Gastrocnemius medialis (tissue), 4 donors: ENCODE results near the gene EIF3D. TPM values are rescaled to one million over a fixed set of nuclear protein-coding genes. Genes with fewer than 3 reads are reported as not detected.

Source experiments
- ATAC-seq, 2 donors: fragments of 150-250 bp; one replicate each; pipeline ENCODE4 v1.9.1; 2016
- DNase-seq, 2 donors: peaks; one replicate each; pipeline ENCODE4 v3.0.0-alpha.2; 2019
- H3K27ac ChIP-seq, 4 donors: fragments of 200-600 bp; sonication (generic); 1 replicate in 1 of 4; 2 replicates in 3 of 4; pipeline ENCODE4 v1.5.1; 2016 to 2018; ENCODE audit warnings: mild to moderate bottlenecking in 2 of 4, moderate library complexity in 1 of 4
- H3K27me3 ChIP-seq, 3 donors: fragments of 200-600 bp; sonication (generic) in 2 of 3; 1 replicate in 1 of 3; 2 replicates in 2 of 3; pipeline versions ENCODE4 v1.5.1 to v1.6.0; 2016 to 2019; ENCODE audit warnings: mild to moderate bottlenecking in 1 of 3, moderate library complexity in 1 of 3
- H3K36me3 ChIP-seq, 2 donors: fragments of 200-600 bp; sonication (generic) in 1 of 2; one replicate each; pipeline ENCODE4 v1.5.1; 2017 to 2018
- H3K4me1 ChIP-seq, 2 donors: fragments of 200-600 bp; sonication (generic) in 1 of 2; one replicate each; pipeline ENCODE4 v1.5.1; 2016 to 2017; ENCODE audit warnings: mild to moderate bottlenecking in 2 of 2
- H3K4me3 ChIP-seq, 4 donors: fragments of 200-600 bp; sonication (generic) in 3 of 4; 1 replicate in 1 of 4; 2 replicates in 3 of 4; pipeline ENCODE4 v1.5.1; 2016 to 2019; ENCODE audit warnings: mild to moderate bottlenecking in 2 of 4
- H3K9me3 ChIP-seq, 3 donors: fragments of 200-600 bp; sonication (generic) in 2 of 3; 1 replicate in 1 of 3; 2 replicates in 2 of 3; pipeline ENCODE4 v1.5.1; 2016 to 2019
- CTCF ChIP-seq, 5 experiments: fragments of 450-650 bp in 3 of 5; fragments of 200-600 bp in 2 of 5; sonication (generic) in 2 of 5; IDR thresholded peaks in 4 of 5; conservative IDR thresholded peaks in 1 of 5; 1 replicate in 4 of 5; 2 replicates in 1 of 5; pipeline ENCODE4 v1.5.1; 2016 to 2019; ENCODE audit warnings: antibody characterized with exemption in 5 of 5, mild to moderate bottlenecking in 3 of 5, moderate library complexity in 3 of 5
- POLR2A ChIP-seq, 2 donors: fragments of 450-650 bp; IDR thresholded peaks; one replicate each; pipeline ENCODE4 v1.6.1; 2017; ENCODE audit warnings: antibody characterized with exemption in 2 of 2, mild to moderate bottlenecking in 2 of 2, moderate library complexity in 2 of 2
- in situ Hi-C, 4 donors: fragments of 200-750 bp; cut with MboI; loops; one replicate each; pipeline versions ENCODE4 v1.15.0 to v1.8.0; 2017; ENCODE audit warnings: low sequenced_read_pairs in 4 of 4
- intact Hi-C: fragments of 100-400 bp; cut with DNase I; formaldehyde crosslinking; loops from one replicate; pipeline ENCODE4 v1.15.1; 2023; ENCODE audit warnings: low total_unique reads
- total RNA-seq, 4 donors: library from RNA; depleted of rRNA; stranded (reverse); fragments of >200 nt; gene quantifications; one replicate each; pipeline versions ENCODE4 v1.1.0 to v1.2.3, GENCODE V29; 2016

EIF3D gene
- total RNA-seq, 4 donors from 2014 or later = 208 to 319 (median 290) TPM

- in situ Hi-C loops (no loop called here), intact Hi-C loops (no loop called here)
- Histone ChIP-seq H3K4me1 (no peaks in the 10 kb centered on the region), H3K27ac (no peak overlapping the region), H3K36me3 (no peaks in the 10 kb centered on the region), H3K27me3 (peaks cover 19 to 28% (median 22%) of the 10 kb centered on the region in 3 donors), H3K9me3 (no peaks in the 10 kb centered on the region), H3K4me3 (no peak overlapping the region)
- DNase-seq = no peak
- no peak for TF ChIP-seq POLR2A (IDR thresholded peaks at IDR 0.05)
- no peak for TF ChIP-seq CTCF (IDR thresholded peaks at IDR 0.05 in 4 of 5, conservative IDR thresholded peaks at IDR 0.05 in 1 of 5)
- ATAC-seq = no peak
Observed at GRCh38 chr22:36552289-36552688, 23.3 kb upstream of the EIF3D start.

- DNase-seq = no peak
- intact Hi-C loops = no loop called here
- ATAC-seq = no peak
- Histone ChIP-seq H3K9me3 (no peaks in the 10 kb centered on the region), H3K4me3 (no peak overlapping the region), H3K27me3 (peaks cover 19 to 32% (median 26%) of the 10 kb centered on the region in 3 donors), H3K36me3 (no peaks in the 10 kb centered on the region), H3K4me1 (no peaks in the 10 kb centered on the region), H3K27ac (no peak overlapping the region)
- TF ChIP-seq POLR2A (IDR thresholded peaks at IDR 0.05) = no peak
- no peak for TF ChIP-seq CTCF (IDR thresholded peaks at IDR 0.05 in 4 of 5, conservative IDR thresholded peaks at IDR 0.05 in 1 of 5)
- in situ Hi-C loops = no loop called here
Observed at GRCh38 chr22:36550701-36551495, 21.9 kb upstream of the EIF3D start.

GRCh38 chr22:36549033-36549432 lies 20.1 kb upstream of the EIF3D start:
- H3K9me3 ChIP-seq = no peaks in the 10 kb centered on the region
- intact Hi-C loops (no loop called here), in situ Hi-C loops (no loop called here)
- H3K36me3 ChIP-seq = no peaks in the 10 kb centered on the region
- H3K27me3 ChIP-seq = peaks cover 19 to 32% (median 25%) of the 10 kb centered on the region in 3 donors
- TF ChIP-seq POLR2A (IDR thresholded peaks at IDR 0.05) (no peak), CTCF (IDR thresholded peaks at IDR 0.05 in 4 of 5, conservative IDR thresholded peaks at IDR 0.05 in 1 of 5) (no peak)
- no peak overlapping the region for H3K27ac ChIP-seq
- no peak overlapping the region for H3K4me3 ChIP-seq
- DNase-seq (no peak), ATAC-seq (no peak)
- no peaks in the 10 kb centered on the region for H3K4me1 ChIP-seq

- intact Hi-C loops = no loop called here
- in situ Hi-C loops = no loop called here
- no peak for TF ChIP-seq CTCF (IDR thresholded peaks at IDR 0.05 in 4 of 5, conservative IDR thresholded peaks at IDR 0.05 in 1 of 5)
- TF ChIP-seq POLR2A (IDR thresholded peaks at IDR 0.05) = no peak
- H3K36me3 ChIP-seq = no peaks in the 10 kb centered on the region
- peaks cover 19 to 32% (median 23%) of the 10 kb centered on the region in 3 donors for H3K27me3 ChIP-seq
- no peaks in the 10 kb centered on the region for H3K4me1 ChIP-seq
- H3K9me3 ChIP-seq = no peaks in the 10 kb centered on the region
- DNase-seq (no peak), ATAC-seq (no peak)
- H3K27ac ChIP-seq = no peak overlapping the region
- no peak overlapping the region for H3K4me3 ChIP-seq
Observed at GRCh38 chr22:36548606-36549005, 19.6 kb upstream of the EIF3D start.
